HG02759 (cell line): Measurements from ENCODE around the gene REC8.
A peak's percentile ranks its signal among the peaks of the same experiment; 100 is the strongest.

Experiments used
- ATAC-seq: cut with Tn5 transposase; IDR thresholded peaks from one replicate; pipeline ENCODE4 v1.9.1; 2021; ENCODE audit warnings: mild to moderate bottlenecking, moderate library complexity; ENCODE audit not compliant: unreplicated experiment

The REC8 gene

DNA sequence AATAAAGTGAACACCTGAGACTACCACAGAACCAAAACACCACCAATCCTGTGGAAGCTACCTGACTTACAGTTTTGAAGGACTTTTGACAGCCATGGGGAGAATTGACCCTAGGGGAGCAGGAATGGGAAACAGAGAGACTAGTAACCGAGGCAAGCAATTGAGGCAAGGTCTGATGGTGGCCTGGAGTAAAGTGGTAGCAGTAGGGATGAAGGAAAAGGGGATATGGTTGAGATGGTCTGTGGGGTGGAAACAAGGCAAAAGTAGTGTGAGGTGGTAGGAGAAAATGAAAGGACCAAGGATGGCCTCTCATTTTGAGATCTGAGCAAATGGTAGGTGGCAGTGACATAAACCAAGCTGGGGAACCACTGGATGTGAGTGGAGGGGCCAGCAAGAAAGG lies 15.0 kb upstream of the REC8 start:
- no peak for ATAC-seq

DNA sequence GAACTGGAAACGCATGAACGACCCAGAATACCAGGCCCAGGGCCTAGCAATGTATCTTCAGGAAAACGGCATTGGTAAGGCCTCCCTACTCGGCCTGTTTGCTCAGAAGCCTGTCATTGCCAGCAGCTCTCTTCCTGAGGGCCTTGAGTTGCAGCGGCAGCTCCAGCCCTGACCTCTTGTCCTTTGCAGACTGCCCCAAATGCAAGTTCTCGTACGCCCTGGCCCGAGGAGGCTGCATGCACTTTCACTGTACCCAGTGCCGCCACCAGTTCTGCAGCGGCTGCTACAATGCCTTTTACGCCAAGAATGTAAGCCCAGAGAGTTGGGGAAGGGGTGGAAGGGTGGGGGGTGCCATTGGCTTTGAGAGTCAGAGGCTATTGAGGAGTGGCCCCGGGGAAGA lies 14.5 kb upstream of the REC8 start:
- ATAC-seq = no peak

DNA sequence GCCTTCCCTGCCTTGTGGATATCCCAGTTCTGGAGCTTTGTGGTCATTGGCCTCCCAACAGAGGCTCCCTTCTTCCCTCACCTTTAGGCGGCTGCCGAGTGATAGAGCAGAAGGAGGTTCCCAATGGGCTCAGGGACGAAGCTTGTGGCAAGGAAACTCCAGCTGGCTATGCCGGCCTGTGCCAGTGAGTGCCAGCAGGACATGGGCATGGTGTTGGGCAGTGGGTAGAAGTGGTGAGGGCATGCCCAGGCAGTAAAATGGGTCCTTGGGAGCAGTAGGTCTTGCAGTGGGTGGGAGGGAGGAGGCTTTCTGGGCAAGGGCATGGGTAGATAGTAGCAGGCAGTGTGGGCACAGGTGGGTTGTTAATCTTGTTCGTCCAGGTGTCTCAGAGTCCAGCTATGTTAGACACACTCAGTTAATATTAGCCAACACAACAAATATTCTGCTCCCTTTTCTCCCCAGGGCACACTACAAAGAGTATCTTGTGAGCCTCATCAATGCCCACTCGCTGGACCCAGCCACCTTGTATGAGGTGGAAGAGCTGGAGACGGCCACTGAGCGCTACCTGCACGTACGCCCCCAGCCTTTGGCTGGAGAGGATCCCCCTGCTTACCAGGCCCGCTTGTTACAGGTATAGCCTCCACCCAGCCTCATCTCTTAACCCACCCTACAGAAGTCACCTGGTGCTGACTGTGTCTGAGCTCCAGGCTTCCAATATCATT lies 11.9 kb upstream of the REC8 start:
- ATAC-seq = no peak

DNA sequence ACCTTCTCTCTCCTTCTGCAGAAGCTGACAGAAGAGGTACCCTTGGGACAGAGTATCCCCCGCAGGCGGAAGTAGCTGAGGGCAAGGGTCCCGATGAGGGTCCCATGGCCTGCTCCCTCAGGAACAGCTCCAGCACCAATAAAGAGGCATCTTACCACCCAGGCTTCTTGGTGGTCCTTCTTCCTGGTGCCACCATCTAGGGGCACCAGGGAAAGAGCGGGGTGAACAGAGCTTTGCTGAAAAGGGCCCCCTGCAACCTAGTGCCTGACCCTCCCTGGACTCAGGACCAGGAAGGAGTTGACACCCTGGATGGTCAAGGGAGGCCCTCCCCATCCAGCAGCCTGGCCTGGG lies 11.4 kb upstream of the REC8 start:
- ATAC-seq = no peak

DNA sequence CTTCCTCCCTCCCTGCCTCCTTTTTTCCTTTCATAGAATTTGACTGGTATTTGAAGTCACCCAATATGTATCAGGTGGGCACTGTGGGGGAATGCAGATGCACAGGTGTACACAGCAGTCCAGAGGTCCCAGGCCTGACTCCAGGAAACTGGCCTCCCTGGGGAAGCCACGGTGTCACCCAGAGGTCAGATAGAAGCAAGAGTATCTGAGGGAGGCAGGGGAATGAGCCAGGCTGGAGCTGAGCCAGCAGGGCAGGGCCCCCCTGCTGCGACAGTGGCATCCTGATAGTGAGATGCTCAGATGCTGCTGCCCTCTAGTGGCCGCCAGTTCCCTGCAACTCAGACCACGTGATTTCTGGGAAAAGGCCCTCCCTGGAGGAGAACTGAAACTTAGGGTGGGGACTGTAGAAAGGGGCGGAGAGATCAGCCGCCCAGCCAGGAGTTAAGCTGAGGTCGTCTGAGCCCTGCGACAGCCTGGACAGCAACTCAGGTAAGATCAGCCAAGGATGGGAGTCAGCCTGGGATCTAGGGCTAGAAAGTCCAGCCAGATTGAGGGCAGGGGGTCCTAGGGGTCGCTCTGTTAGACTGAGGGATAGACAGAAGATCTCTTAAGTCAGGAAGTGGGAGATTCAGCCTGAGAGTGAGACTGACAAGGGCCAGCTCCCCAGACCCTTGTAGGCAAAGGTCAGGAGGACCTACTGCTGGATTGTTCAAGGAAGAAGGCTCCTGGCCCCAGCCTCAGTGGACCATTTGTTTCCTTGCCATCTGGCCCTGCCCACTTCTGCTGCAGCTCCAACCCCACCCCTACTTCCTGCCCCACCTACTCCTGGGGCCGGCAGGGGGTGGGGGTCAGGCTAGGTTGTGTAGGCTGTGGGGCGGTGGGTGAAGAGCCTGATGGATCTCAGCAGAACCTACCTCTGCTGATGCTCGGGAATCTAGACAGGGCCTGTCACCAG lies 10.8 kb upstream of the REC8 start, which contains the start of gene IRF9:
Gene IRF9, plus strand, starts transcription at position 416 of the 955 bp plus-strand sequence. CDS start 880 bp downstream, outside the sequence.
- ATAC-seq = peak; percentile 88

DNA sequence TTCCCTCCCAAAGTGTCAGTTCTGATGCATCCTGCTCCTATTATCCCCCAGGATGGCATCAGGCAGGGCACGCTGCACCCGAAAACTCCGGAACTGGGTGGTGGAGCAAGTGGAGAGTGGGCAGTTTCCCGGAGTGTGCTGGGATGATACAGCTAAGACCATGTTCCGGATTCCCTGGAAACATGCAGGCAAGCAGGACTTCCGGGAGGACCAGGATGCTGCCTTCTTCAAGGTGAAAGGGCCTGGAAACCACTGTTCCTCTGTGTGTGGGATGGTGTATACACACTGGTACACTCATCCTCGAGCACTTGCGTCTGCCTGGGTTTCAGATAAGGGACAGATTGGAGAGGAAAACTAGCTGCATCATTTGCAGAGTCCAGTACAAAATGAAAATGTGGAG lies 9.8 kb upstream of the REC8 start:
- no peak for ATAC-seq

DNA sequence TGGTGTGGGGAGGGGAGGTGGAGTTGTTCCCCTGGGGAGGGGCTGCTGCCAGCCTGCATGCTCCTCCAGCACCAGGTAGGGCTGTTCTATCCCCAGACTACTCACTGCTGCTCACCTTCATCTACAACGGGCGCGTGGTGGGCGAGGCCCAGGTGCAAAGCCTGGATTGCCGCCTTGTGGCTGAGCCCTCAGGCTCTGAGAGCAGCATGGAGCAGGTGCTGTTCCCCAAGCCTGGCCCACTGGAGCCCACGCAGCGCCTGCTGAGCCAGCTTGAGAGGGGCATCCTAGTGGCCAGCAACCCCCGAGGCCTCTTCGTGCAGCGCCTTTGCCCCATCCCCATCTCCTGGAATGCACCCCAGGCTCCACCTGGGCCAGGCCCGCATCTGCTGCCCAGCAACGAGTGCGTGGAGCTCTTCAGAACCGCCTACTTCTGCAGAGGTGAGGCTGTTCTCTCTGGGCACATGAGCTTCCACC lies 7.3 kb upstream of the REC8 start:
- no peak for ATAC-seq

DNA sequence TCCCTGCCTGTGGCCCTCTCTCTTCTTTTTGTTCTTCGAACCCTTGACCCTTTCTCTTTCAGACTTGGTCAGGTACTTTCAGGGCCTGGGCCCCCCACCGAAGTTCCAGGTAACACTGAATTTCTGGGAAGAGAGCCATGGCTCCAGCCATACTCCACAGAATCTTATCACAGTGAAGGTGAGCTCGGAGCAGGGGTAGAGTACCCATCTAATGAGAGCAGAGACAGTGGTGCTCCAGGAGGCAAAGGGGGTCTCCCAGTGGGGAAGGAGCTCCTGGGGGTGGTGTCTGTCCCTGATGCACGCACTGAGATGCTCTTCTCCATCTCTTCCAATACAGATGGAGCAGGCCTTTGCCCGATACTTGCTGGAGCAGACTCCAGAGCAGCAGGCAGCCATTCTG lies 6.1 kb upstream of the REC8 start:
- no peak for ATAC-seq

DNA sequence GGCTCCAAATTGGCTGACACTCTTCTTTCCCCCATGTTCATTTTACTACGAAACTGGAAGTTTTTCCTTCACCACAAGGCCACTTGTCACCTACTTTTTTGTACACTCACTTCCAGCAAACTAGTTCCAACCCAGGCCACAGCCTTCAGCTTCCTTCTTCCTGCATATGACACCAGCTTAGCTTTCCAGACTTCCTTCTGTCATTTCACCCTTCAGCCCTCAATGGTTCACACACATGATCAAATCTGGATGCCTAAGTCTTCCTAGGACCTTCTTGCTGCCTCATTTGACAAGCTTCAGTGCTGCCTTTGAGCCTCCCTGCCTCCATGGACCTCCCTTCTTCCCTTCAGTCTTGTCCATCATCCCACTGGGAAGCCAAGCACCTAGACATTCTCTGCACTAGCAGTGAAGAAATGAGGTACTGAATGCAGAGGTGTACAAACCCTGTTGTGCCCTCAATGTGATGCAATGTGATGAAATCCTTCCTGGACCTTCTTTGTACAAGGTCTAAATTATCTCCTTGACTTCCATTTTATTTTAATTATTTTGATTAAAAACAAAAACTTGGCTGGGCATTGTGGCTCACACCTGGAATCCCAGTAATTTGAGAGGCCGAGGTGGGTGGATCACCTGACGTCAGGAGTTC lies 4.3 kb upstream of the REC8 start:
- no peak for ATAC-seq

DNA sequence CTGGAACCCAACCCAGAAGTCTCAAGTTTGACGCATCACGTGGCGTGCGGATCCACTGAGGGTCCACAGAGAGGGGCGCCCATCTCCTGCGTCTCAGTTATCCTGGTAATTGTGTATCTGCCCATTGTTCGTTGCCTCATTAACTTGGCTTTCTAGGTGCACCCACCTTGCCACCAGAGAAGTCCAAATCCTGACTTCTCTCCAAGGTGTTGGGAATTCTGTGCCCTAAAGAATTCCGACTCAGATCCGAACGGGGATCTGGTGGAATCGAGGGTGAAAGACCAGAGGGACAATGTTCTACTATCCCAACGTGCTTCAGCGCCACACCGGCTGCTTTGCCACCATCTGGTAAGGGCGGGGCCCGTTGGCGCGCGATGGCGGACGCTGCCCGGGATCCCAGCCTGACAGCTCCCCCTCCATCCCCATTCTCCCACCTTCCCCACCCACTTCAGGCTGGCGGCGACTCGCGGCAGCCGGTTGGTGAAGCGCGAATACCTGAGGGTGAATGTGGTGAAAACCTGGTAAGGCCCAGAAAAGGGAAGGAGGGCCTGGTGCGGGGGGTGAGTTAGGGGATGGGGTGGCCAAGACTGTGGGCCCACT lies 481 bp downstream of the REC8 start:
- ATAC-seq = no peak

DNA sequence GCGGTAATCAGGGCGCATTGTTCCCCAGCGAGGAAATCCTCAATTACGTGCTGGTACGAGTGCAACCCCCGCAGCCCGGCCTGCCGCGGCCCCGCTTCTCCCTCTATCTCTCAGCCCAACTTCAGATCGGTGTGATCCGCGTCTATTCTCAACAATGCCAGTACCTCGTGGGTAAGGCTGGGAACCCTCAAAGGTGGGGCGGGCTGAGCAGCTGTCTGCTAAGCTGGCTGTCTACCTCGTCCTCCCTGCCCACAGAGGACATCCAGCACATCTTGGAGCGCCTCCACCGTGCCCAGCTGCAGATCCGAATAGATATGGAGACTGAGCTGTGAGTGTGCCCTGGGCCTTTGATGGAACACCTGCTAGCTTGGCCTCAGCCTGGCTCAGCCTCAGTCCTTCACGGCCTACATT lies 996 bp downstream of the REC8 start:
- ATAC-seq = no peak

DNA sequence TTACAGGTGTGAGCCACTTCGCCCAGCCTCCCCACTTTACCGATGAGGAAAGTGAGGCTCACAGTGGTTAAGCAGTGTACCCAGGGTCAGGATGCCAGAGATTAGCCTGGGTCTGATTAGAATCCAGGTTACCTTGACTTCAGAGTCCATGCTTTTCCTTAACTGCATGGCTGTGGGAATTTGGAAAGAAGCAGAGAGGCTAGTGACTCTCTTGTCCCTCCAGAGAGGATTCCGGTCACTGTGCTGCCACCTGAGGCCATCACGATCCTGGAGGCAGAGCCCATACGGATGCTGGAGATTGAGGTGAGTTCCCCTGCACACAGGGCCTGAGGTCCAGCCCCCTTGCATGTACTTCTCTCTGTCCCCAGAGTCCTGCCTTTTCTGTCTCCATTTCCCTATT lies 4.7 kb downstream of the REC8 start:
- ATAC-seq = no peak

DNA sequence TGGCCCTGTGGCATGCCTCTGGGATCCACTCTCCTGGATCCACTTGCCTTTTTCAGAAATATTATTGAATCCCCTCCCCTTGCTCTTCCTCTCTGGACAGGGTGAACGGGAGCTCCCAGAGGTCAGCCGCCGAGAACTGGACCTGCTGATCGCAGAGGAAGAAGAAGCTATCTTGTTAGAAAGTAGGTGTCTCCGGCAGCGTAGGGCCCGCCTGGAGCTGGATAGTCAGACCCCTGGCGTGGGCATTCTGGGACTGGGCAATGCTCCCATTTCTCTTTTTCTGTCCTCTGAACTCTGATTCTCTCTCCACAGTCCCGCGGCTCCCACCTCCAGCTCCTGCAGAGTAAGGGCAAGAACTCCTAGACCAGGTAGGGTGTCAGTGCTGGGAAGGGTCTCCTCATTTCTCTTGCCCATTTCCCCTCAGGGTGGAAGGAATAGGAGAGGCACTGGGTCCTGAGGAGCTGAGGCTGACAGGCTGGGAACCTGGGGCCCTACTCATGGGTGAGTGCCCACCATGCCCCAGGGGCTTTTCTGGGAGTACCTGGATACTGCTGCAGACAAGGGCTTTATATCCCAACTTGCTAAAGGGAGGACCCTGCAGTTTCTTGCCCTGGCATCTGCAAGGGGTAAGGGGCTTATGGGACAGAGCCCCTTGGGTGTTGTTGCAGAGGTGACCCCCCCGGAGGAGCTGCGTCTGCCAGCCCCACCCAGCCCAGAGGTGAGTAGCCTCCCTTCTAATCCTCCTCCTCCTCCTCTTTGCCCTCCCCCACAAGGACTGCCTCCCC lies 5.4 kb downstream of the REC8 start:
- ATAC-seq = no peak

DNA sequence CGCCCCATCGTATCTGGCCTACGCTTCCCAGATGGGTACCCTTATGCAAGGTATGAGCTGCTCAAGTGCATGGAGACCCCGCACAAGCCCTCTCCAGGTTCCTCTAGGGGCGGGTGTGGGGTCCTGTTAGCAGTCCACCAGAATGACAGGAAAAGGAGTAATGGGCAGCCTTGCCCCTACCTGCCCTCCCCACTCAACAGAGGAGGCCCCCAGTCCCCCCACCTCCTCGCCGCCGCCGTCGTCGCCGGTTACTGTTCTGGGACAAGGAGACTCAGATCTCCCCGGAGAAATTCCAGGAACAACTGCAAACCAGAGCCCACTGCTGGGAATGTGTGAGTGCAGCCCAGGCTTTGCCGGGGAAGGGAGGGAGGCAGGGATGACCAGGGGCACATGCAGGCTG lies 6.0 kb downstream of the REC8 start:
- ATAC-seq = no peak

DNA sequence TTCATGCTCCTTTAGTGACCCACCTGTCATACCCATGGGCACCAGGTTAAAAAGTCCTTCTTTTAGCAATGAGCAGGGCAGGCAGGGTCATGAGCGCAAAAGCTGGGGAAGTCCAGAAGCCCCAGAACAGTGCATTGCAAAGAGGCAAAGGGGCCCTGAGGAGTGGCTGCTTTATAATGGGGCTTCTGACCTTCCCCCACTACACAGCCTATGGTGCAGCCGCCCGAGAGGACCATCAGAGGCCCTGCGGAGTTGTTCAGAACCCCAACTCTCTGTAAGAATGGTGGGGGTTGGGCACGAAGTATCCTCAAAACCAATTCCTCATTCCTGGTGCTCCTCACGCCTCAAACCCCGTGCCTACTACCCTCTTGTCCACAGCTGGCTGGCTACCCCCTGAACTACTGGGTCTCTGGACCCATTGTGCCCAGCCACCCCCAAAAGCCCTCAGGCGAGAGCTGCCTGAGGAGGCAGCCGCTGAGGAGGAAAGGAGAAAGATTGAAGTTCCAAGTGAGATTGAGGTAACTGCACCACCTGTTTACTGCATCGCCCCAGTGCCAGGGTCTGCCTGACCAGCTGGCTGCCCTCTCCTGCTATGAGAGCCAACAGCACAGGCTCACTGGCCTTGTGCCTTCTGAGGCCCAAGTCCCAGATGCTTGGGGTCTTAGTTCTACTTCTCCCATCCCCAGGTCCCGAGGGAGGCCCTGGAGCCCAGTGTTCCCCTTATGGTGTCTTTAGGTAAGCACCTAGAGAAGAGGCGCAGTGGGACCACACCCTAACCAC lies 6.7 kb downstream of the REC8 start:
- ATAC-seq = no peak

DNA sequence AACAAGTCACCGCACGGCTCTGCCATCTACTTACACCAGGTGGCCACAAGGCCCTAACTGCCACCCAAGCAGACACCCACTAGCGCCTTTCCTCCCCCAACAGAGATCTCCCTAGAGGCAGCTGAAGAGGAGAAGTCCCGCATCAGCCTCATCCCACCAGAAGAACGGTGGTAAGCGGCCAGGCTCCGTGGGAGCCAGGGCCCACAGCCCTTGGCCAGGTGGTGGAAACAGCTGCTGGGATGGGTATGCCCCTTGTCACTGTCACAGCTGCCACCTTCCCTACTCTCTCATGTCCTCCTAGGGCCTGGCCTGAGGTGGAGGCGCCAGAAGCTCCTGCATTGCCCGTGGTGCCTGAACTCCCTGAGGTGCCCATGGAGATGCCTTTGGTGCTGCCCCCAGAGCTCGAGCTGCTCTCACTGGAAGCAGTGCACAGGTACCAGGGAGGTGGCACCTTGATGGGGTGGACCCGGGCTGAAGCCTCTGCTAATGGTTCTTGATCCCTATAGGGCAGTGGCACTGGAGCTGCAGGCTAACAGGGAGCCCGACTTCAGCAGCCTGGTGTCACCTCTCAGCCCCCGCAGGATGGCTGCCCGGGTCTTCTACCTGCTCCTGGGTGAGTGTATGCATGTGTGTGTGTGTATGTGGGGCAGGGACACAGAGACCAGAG lies 7.5 kb downstream of the REC8 start:
- ATAC-seq = no peak

DNA sequence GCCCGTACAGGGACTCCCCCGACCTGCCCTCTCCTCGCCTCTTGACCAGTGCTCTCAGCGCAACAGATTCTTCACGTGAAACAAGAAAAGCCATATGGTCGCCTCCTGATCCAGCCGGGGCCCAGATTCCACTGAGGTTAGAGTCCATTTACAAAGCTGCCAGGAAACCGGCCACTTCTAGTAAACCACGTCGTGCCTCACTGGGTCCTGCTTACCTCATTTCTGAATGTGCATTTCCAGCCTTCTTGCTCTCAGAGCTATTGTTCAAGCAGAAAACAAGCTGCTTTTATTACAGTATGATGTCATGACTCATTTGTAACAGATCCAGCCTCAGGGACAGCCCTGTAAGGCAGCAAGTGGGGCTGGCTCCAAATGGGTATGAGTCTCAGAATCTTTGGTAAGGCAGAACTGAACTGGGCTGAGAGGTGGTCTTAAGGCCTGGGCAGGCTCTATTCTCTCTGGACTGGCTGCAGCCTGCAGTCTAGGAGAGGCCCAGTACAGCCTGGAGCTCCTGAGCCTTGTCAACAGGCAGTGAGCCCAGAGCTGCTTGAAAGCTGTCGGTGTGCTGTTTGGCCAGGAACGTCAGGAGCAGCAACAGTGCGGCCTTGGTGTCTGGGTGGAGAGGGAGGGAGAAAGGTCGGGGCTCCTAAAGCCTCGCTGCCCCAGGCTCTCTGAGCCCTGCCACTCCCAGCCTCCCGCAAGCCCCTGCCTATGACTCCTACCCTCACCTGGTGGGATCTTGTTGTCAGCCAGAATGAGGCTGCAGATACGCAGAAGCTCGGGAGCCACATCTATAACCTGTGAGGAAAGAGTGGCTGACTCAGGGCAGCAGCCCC lies 8.3 kb downstream of the REC8 start:
- ATAC-seq = no peak

DNA sequence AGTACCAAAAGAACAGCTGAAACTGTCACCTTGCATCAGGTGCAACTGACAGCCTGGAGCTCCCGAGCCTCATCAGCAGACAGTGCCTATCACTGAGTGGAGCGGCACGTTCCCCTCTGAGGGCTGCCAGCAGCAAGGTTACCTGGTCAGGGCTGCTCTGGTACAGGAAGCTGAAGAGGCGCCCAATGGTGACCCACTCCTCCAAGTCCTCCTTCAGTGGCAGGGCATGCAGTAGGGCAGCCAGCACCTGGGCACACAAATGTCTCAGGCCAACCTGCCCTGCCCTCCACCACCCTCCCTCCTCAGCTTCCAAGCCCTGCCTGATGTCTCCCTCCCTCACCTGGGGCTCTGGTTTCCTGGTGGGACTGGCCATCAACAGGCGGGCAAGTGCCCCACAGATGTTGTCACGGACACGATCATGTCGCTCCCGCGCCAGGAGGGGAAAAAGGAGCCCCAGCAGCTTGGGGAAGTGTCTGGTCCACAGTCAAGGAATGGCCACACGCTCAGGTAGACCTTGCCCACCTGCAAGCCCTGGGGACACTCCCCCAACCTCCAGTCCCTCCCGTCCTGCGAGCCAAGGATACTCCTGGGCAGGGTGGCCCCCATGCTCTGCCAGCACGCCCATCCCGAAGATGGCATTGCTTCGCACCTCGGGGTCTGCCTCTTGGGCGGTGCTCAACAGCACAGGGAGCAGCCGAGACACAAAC lies 9.6 kb downstream of the REC8 start:
- no peak for ATAC-seq
